Adrenal gland (tissue), 5 donors: ENCODE data around the gene STXBP5.

Experiments
- CTCF ChIP-seq, 6 experiments: fragments of 450-650 bp in 4 of 6; fragments of 200-600 bp in 2 of 6; sonication (generic) in 1 of 6; IDR thresholded peaks; 1 replicate in 5 of 6; 2 replicates in 1 of 6; pipeline versions ENCODE4 v1.5.1 to v1.8.0; 2016 to 2021; ENCODE audit warnings: antibody characterized with exemption in 6 of 6, mild to moderate bottlenecking in 2 of 6, moderate library complexity in 1 of 6
- POLR2A ChIP-seq, 2 donors: fragments of 450-650 bp; IDR thresholded peaks; one replicate each; pipeline ENCODE4 v1.6.1; 2017; ENCODE audit warnings: antibody characterized with exemption in 2 of 2, mild to moderate bottlenecking in 2 of 2, moderate library complexity in 1 of 2
- donor health status: DM: no; HTN: no; CAD: no.

- TF ChIP-seq CTCF (IDR thresholded peaks at IDR 0.05) (no peak), POLR2A (IDR thresholded peaks at IDR 0.05) (no peak)
These were observed 193.1 kb downstream of the STXBP5 start for GRCh38 chr6:147397306-147397705.
